ENCODE data around the gene MRPS18C.
"Not testable (repeated sequence)": the region's sequence is repeated elsewhere in the genome, so short reads cannot be mapped to it uniquely, and the experiment has no call there.

The MRPS18C gene

GRCh38 chr4:83473966-83474365 is 18.1 kb downstream of the MRPS18C start:
- H3K27ac Mint-ChIP-seq: no peak overlapping the region
- peaks cover 10% of the 10 kb centered on the region for H3K36me3 Mint-ChIP-seq
- no peak overlapping the region for H3K4me3 Mint-ChIP-seq
- no peaks in the 10 kb centered on the region for H3K4me1 Mint-ChIP-seq
- no peaks in the 10 kb centered on the region for H3K9me3 Mint-ChIP-seq
- no peak for DNase-seq (ENCODE audit: low spot score in 2 of 2)
- no peaks in the 10 kb centered on the region for H3K27me3 Mint-ChIP-seq
- no peak for ATAC-seq (ENCODE audit: low read depth)

- Mint-ChIP-seq H3K9me3 (no peaks in the 10 kb centered on the region), H3K36me3 (peaks cover under 1% of the 10 kb centered on the region), H3K4me1 (peaks cover 12% of the 10 kb centered on the region), H3K27ac (peak within 1 kb of the TSS; percentile 95), H3K27me3 (no peaks in the 10 kb centered on the region), H3K4me3 (peak within 1 kb of the TSS; percentile 98)
- DNase-seq (ENCODE audit: low spot score in 2 of 2): peak; percentile 92 to 94
- ATAC-seq (ENCODE audit: low read depth): peak; percentile 90
Observed at GRCh38 chr4:83484500-83485461, 28.9 kb downstream of the MRPS18C start, which contains the start of gene ABRAXAS1. TSS of gene ABRAXAS1 (minus strand) at chr4:83485100. CDS start at chr4:83485072, 28 bp downstream.

GRCh38 chr4:83486457-83487129 is 30.7 kb downstream of the MRPS18C start:
- no peak for ATAC-seq (ENCODE audit: low read depth)
- DNase-seq (ENCODE audit: low spot score in 2 of 2): no peak
- H3K4me1 Mint-ChIP-seq: peaks cover 14% of the 10 kb centered on the region
- H3K9me3 Mint-ChIP-seq: no peaks in the 10 kb centered on the region
- H3K27me3 Mint-ChIP-seq: no peaks in the 10 kb centered on the region
- no peak overlapping the region for H3K4me3 Mint-ChIP-seq
- no peak overlapping the region for H3K27ac Mint-ChIP-seq
- no peaks in the 10 kb centered on the region for H3K36me3 Mint-ChIP-seq

- Mint-ChIP-seq H3K4me3 (no peak overlapping the region), H3K36me3 (no peaks in the 10 kb centered on the region), H3K4me1 (peaks cover 8% of the 10 kb centered on the region), H3K27me3 (no peaks in the 10 kb centered on the region), H3K27ac (no peak overlapping the region), H3K9me3 (no peaks in the 10 kb centered on the region)
- DNase-seq (ENCODE audit: low spot score in 2 of 2) (no peak), ATAC-seq (ENCODE audit: low read depth) (no peak)
Observed at GRCh38 chr4:83489711-83490326, 34.0 kb downstream of the MRPS18C start.

- no peaks in the 10 kb centered on the region for H3K27me3 Mint-ChIP-seq
- no peak overlapping the region for H3K27ac Mint-ChIP-seq
- ATAC-seq (ENCODE audit: low read depth) (peak; percentile 59), DNase-seq (ENCODE audit: low spot score in 2 of 2) (peak in 1 of 2 donors; percentile 31)
- H3K4me3 Mint-ChIP-seq: no peak overlapping the region
- H3K4me1 Mint-ChIP-seq: peaks cover 3% of the 10 kb centered on the region
- no peaks in the 10 kb centered on the region for H3K36me3 Mint-ChIP-seq
- H3K9me3 Mint-ChIP-seq: no peaks in the 10 kb centered on the region
Observed at GRCh38 chr4:83490876-83491450, 35.1 kb downstream of the MRPS18C start.

GRCh38 chr4:83496085-83496917 is 40.4 kb downstream of the MRPS18C start:
- H3K27ac Mint-ChIP-seq; H3K27me3 Mint-ChIP-seq; H3K36me3 Mint-ChIP-seq; ATAC-seq (ENCODE audit: low read depth); H3K4me3 Mint-ChIP-seq; H3K9me3 Mint-ChIP-seq; DNase-seq (ENCODE audit: low spot score in 2 of 2); H3K4me1 Mint-ChIP-seq: not testable (repeated sequence)

- no peak overlapping the region for H3K4me3 Mint-ChIP-seq
- H3K9me3 Mint-ChIP-seq: no peaks in the 10 kb centered on the region
- no peak overlapping the region for H3K27ac Mint-ChIP-seq
- H3K27me3 Mint-ChIP-seq: no peaks in the 10 kb centered on the region
- no peaks in the 10 kb centered on the region for H3K36me3 Mint-ChIP-seq
- H3K4me1 Mint-ChIP-seq: no peaks in the 10 kb centered on the region
- no peak for ATAC-seq (ENCODE audit: low read depth)
- DNase-seq (ENCODE audit: low spot score in 2 of 2): no peak
Observed at GRCh38 chr4:83498187-83498586, 42.3 kb downstream of the MRPS18C start.

- not testable (repeated sequence) for H3K4me3 Mint-ChIP-seq; H3K27ac Mint-ChIP-seq; H3K9me3 Mint-ChIP-seq; H3K27me3 Mint-ChIP-seq; ATAC-seq (ENCODE audit: low read depth); H3K4me1 Mint-ChIP-seq; DNase-seq (ENCODE audit: low spot score in 2 of 2); H3K36me3 Mint-ChIP-seq
Observed at GRCh38 chr4:83501671-83502070, 45.8 kb downstream of the MRPS18C start.

GRCh38 chr4:83503974-83504373 is 48.1 kb downstream of the MRPS18C start:
- Mint-ChIP-seq H3K27me3 (no peaks in the 10 kb centered on the region), H3K4me1 (peaks cover 2% of the 10 kb centered on the region), H3K27ac (no peak overlapping the region), H3K9me3 (no peaks in the 10 kb centered on the region), H3K36me3 (no peaks in the 10 kb centered on the region), H3K4me3 (no peak overlapping the region)
- no peak for DNase-seq (ENCODE audit: low spot score in 2 of 2)
- ATAC-seq (ENCODE audit: low read depth): no peak

- H3K27ac Mint-ChIP-seq: no peak overlapping the region
- no peaks in the 10 kb centered on the region for H3K36me3 Mint-ChIP-seq
- no peak overlapping the region for H3K4me3 Mint-ChIP-seq
- H3K4me1 Mint-ChIP-seq: peaks cover 7% of the 10 kb centered on the region
- DNase-seq (ENCODE audit: low spot score in 2 of 2) (no peak), ATAC-seq (ENCODE audit: low read depth) (no peak)
- peaks cover 3% of the 10 kb centered on the region for H3K9me3 Mint-ChIP-seq
- H3K27me3 Mint-ChIP-seq: no peaks in the 10 kb centered on the region
Observed at GRCh38 chr4:83504503-83504902, 48.6 kb downstream of the MRPS18C start.

- no peaks in the 10 kb centered on the region for H3K27me3 Mint-ChIP-seq
- no peak for DNase-seq (ENCODE audit: low spot score in 2 of 2)
- no peak overlapping the region for H3K4me3 Mint-ChIP-seq
- peaks cover 7% of the 10 kb centered on the region for H3K4me1 Mint-ChIP-seq
- H3K36me3 Mint-ChIP-seq: no peaks in the 10 kb centered on the region
- peaks cover 3% of the 10 kb centered on the region for H3K9me3 Mint-ChIP-seq
- ATAC-seq (ENCODE audit: low read depth): no peak
- H3K27ac Mint-ChIP-seq: no peak overlapping the region
Observed at GRCh38 chr4:83504996-83505395, 49.1 kb downstream of the MRPS18C start.

- H3K36me3 Mint-ChIP-seq, H3K4me1 Mint-ChIP-seq, H3K27ac Mint-ChIP-seq, H3K27me3 Mint-ChIP-seq, H3K4me3 Mint-ChIP-seq, H3K9me3 Mint-ChIP-seq: not testable (repeated sequence)
- peak; percentile 43 for ATAC-seq (ENCODE audit: low read depth)
- DNase-seq (ENCODE audit: low spot score in 2 of 2): peak; percentile 38 to 42
Observed at GRCh38 chr4:83509156-83509585, 53.3 kb downstream of the MRPS18C start.

- Mint-ChIP-seq H3K9me3 (peaks cover 3% of the 10 kb centered on the region), H3K4me1 (peaks cover 5% of the 10 kb centered on the region), H3K27me3 (no peaks in the 10 kb centered on the region), H3K4me3 (no peak overlapping the region), H3K36me3 (no peaks in the 10 kb centered on the region), H3K27ac (no peak overlapping the region)
- DNase-seq (ENCODE audit: low spot score in 2 of 2) (no peak), ATAC-seq (ENCODE audit: low read depth) (no peak)
Observed at GRCh38 chr4:83510442-83510841, 54.6 kb downstream of the MRPS18C start.

Data from memory B cell (primary cell).